ENCODE data around the gene DCXR.

The DCXR gene

DNA sequence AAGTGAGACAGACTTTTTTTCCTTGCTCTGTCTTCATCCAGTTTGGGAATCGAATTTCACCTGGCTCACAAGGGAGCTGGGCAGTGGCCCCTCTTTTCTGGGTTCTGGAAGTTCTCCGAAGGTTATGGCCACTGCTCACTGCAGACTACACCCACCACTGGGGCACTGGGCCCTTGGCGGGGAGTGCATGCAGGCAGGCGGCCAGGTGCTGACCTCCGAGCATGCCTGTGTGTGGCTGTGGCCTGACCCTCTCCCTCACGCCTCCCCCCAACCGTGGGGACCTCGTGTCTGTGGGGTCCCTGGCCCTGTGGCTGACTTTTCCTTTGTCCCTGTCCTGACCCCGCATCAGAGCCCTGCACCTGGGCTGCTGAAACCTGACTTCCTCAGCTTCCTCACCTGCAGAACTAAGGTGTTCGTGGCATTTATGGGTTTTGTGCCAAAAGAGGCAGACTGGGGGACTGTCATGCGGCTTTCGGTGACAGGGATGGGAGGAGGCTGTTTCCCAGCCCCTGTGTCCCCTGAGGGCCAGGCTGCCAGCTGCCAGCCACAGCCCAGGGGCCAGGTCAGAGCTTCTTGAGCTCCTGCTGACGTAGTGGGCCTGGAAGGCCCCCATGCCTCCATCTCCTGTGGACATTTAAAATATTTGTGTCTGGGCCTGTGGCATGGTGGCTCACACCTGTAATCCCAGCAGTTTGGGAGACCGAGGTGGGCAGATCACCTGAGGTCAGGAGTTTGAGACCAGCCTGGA is 38.6 kb downstream of the DCXR start:
- DNase-seq (ENCODE audit: low read depth in 2 of 2): no peak

DNA sequence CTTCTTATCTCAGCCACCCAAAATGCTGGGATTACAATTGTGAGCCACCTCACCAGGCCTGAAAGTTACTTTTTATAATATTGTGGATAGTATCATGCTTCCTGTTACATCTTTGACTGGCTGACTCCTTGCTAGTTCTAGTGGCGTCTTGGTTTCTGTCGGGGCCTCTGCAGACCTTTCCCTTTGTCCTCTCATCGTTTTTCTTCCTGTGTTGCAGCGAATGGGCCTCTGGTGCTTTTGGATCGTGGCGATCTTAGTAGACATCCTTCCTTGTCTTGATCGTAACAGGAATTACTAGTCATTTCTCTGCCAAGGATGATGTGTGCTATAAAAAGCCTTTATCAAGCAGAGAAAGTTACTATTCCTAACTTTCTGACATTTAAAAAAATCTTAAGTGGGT is 39.3 kb downstream of the DCXR start:
- DNase-seq (ENCODE audit: low read depth in 2 of 2): no peak

DNA sequence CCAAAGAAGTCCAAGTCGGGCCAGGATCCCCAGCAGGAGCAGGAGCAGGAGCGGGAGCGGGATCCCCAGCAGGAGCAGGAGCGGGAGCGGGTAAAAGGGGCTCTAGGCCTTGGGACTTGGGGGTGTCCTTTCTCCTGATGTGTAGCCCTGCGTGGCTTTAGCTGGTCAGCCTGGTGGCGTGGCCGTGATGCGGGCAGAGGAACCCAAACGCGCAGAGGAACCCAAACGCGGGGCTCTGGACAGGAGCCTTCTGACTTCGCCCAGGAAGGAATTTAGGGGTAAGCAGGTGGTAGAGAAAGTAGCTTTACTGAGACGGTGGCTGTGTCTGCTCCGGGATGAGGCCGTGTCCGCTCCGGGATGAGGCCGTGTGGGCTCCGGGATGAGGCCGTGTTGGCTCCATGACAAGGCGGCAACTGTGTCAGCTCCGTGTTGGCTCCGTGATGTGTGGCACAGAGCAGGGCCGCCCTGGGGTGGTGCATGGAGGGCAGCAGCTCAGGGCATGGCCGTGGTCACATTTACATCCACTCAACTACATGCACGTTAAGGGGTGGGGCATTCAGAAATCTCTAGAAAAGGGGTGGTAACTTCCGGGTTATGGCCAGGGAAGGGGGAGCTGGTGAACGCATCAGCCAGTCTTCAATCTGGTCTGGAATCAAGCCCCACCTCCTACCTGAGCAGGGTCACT is 40.6 kb downstream of the DCXR start:
- no peak for DNase-seq (ENCODE audit: low read depth in 2 of 2)

DNA sequence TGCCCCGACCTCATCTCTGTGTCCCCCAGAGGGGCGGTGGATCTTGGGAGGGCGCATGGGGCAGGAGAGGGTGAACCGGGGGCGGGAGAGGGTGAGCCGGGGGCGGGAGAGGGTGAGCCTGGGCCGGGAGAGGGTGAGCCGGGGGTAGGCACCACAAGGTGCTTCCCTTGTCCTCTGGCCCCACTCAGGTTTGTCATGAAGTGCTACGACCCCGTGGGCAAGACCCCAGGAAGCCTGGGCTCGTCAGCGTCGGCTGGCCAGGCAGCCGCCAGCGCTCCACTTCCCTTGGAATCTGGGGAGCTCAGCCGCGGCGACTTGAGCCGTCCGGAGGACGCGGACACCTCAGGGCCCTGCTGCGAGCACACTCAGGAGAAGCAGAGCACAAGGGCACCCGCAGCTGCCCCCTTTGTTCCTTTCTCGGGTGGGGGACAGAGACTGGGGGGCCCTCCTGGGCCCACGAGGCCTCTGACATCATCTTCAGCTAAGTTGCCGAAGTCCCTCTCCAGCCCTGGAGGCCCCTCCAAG is 41.2 kb downstream of the DCXR start:
- no peak for DNase-seq (ENCODE audit: low read depth in 2 of 2)

DNA sequence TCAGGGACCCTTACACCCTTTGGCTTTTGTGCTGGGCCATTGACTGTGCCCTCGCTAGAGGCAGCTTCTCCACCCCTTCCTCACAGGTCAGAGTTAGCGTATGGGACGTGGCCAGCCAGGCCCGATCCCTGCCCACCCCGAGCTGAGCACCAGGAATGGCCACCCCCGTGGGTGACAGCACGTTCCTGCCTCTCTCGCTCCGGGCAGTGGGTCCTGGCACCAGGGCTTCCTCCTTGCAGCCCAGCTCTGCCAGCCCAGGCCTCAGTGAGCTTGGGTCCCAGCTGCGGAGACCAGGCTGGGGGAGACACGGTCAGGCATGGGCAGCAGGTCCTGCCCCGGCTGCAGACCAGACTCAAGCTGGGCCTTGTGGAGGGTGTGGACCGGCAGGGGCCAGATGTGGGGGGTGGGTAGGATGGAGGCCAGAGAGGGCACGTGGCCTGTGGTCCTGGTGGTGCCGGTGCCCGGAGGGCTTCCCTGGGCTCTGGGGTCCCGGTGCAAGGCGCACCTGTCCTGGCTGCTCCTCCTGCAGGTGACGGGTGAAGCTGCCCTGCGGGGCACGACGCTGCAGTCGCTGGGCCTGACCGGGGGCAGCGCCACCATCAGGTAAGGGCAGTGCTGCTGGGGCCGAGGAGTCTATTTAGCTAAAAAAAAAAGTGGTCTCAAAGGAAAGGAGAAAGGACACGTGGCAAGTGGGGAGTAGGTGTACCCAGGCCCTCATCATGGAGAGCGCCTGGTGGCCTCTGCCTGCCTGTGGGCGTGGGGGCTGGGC is 41.9 kb downstream of the DCXR start:
- DNase-seq (ENCODE audit: low read depth in 2 of 2): no peak

DNA sequence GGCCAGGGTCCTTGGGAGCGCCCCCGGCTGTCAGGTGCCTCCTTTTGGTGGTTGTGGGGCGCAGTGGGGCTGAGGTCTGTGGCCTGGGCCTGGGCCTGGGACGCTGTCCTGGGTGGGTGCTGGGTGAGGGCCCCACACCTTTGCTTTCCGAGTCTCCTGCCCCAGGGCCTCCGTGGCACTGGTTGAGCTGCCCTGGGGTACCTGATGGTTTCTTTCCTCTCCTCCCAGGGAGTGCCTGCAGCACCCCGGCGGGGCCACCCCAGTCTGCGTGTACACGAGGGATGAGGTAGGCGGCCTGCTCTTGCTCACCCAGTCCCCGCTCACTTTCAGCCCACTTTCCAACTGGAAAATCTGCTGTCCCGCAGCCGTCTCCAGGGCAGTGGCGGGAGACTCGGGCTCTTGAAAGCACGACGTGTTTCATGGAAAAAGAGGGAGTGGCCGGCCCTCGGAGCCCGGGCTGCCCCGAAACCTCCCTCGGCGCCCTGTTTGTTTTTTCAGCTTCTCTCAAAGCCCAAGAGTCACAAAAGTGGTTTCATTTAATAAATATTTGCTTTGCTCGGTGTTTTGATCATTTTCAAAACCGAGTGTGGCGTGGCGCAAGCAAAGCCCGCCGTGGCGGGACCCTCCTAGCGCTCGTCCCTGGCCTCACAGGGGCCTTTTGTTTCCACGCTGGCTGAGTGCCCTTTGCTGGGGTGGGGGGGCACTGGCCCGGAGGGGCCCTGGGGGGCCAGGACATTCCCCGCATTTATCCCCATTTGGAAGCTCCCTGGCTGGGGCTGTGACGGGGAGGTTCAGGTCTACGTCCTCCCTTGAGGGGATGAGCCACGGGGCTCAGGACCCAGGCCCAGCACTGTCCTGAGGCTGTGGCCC is 42.7 kb downstream of the DCXR start:
- DNase-seq (ENCODE audit: low read depth in 2 of 2): no peak

DNA sequence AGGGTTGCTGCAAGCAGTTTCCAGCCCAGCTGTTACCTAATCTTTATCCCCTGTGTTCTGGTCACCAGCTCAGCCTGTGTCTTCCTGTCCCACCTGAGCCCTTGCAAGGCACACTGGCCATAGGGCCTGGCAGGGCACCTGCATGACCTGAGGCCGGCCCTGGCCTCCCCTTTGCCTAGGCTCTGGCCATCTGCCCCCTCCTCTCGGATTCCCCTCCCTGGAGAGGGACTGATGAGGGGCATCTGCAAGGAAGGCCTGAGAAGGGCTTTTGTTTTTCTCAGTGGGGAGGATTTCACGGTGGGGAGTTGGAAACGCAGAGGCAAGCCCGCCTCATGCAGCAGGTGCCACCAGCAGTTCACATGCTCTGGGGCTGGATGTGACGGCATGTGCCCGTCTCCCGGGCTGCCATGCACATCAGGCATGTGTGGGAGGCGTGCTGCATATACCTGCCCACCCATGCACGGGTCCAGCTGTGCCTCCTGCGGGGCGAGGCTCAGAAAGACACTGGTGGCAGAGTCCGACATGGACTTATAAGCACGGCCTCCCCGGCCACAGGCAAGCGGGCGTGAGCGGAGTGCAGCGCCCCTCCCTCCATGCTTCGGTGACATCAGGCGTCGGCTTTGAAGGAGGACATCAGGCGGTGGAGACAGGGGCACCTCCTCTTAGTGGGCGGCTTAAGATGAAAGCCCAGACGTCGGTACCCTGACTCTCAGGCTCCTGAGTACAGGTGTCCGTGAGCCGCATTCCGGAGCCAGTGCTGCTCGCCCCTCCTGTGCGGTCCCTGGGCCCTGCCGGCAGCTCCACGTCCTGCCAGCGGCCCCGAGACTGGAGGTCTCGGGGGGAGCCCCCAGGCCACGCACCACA is 43.5 kb downstream of the DCXR start:
- no peak for DNase-seq (ENCODE audit: low read depth in 2 of 2)

DNA sequence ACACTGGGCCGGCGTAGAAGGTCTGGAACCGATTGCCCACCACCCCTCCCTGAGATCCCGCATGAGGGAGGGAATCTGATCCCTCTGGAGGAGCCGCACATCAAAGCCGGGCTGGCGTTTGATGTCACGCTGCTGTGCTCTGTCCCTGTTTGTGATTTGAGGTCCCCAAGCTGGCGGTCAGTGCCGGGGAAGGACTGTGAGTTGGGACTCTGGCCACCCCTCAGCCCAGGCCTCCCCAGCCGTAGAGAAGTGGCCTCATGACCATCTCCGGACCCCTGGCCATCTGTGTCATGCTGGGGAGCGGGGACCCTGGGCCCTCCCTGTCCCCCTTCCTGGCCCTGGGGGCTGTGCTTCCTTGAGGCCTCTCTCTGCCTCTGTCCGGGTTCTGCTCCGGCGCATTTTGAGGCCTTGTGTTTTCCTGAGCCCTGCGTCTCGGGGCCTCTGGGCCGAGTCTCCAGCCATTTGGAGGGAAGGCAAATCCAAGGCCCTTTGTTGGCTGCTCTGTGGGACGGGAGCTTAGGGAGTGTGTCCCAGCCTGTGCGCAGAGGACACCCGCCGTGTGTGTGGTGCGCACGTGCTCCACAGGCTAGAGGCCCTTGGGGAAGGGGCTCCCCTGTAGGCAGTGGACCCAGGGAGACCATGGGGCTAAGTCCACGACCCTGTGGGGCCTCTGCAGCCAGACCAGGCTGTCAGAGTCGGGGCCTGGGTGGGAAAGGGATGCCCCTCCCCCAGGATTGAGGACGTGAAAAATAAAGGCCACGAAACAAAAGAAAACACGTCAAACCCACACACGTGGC is 45.0 kb downstream of the DCXR start:
- no peak for DNase-seq (ENCODE audit: low read depth in 2 of 2)

DNA sequence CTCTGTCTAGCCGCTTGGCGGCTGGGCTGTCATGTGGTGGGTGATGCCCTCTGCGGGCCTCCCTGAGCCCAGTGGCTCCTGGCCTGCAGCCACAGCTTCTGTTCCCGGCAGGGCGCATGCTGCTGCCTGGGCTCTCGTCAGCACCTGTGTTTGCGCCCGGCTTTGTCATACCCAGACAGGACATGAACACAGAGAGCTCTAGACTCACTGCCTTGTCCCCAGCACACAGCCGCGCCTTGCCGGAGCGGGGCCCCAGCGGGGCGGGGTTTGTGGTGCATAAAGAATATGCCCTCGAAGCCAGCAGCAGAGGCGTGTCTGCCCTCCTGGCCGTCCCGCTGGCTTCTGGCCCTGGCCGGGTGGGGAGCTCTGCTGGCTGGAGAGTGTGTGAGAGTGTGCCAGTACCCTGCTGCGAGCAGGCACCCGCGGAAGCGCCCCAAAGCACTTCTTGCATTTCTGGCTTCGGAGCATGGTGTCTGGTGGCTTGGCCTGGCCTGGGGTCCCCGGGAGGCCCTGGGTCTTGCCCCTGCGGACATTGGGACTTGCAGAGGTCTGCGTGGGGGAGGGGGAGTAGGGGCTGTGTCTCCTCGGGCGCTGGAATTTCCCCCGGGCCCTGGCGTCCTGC is 45.7 kb downstream of the DCXR start:
- DNase-seq (ENCODE audit: low read depth in 2 of 2): no peak

DNA sequence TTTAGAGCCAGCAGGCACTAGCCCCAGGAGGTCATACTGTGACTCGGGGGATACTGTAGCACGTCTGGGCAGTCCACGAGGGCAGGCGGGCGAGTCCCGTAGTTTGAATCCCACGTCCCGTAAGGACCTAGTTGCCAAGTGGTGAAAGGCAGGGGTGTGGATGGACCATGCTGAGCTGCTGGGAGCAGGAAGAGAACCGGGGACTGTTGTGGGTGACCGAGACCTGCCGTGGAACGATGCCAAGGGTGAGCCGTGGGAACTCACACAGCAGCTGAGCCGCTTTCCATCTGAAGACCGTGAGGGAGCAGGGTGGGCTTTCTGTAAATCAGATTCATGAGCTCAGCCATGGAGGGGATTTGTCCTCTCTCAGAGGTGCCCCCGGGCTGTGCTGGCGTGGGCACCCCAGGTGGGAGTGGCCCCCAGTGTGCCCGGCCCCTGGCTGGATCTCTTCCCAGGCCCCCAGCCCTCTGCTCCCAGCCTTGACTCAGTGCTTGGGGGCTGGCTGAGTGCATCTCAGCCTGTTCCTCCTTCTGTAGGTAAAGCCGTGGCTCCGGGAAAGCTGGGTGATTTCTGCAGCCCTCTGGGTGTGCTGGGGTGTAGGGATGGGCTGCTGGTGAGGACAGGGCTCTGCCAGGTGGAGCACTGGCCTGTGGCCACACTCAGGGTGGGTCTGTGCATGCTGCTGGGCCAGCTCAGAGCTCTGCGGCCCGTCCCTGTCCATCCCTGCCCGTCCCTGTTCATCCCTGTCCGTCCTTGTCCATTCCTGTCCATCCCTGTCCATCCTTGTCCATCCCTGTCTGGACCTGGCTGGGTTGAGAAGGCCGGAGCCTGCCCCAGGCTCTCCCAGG is 46.4 kb downstream of the DCXR start:
- no peak for DNase-seq (ENCODE audit: low read depth in 2 of 2)

DNA sequence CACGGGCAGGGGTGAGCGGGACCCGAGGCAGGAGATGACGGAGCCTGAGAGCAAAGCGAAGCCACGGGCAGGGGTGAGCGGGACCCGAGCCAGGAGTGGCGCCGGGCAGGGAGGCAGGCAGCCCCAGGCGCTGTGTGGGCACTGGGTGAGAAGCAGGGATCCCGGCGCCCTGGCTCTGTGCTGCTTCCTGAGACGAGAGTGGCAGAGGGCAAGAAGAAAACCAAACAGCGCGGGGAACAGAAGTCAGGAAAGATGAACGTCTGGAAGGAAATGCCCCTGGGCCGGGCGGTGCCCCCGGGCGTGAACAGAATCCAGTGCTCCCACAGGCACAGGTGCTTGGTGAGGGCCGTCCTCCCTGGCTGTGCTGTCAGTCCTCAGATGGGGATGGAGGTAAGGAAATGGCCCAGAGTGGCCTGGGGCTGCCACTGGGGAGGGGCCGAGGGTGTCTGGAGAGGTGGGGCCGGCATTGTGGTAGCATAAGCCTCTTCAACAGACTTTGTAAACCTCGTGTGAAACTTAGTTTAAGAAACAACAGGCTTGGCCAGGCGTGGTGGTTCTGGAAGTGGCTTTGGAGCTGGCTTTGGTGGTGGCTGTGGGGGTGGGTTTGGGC is 50.2 kb downstream of the DCXR start:
- no peak for DNase-seq (ENCODE audit: low read depth in 2 of 2)

DNA sequence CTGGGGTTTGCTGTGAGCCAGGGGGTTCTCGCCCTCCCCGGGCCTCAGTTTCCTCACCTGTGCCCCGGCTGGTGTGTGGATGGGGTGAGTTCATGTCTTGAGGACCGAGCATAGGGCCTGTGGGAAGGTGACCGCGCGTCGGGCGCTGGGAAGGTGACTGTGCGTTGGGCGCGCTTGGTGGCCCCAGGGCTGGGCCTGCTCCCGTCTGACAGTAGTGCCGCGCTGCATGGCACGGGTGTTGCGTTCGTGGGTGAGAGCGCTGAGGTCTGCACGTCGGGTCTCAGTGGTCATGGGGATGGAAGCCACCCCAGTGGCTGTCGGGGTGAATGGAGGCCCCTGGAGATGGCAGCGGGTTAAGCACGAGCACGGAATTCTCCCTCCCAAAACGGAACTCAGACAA is 50.9 kb downstream of the DCXR start:
- DNase-seq (ENCODE audit: low read depth in 2 of 2): no peak

Data from stimulated activated CD8-positive, alpha-beta memory T cell treated with anti-CD3 and anti-CD28 coated beads, Interleukin-15, amount 100 ng/mL, for 4 hours (primary cell).